Gastrocnemius medialis (tissue), 4 donors: ENCODE results near the gene SLC24A4. TPM values are rescaled to one million over a fixed set of nuclear protein-coding genes. Genes with fewer than 3 reads are reported as not detected.

Experiments used
- ATAC-seq, 2 donors: fragments of 150-250 bp; one replicate each; pipeline ENCODE4 v1.9.1; 2016
- DNase-seq, 2 donors: peaks; one replicate each; pipeline ENCODE4 v3.0.0-alpha.2; 2019
- H3K27ac ChIP-seq, 4 donors: fragments of 200-600 bp; sonication (generic); 1 replicate in 1 of 4; 2 replicates in 3 of 4; pipeline ENCODE4 v1.5.1; 2016 to 2018; ENCODE audit warnings: mild to moderate bottlenecking in 2 of 4, moderate library complexity in 1 of 4
- H3K27me3 ChIP-seq, 3 donors: fragments of 200-600 bp; sonication (generic) in 2 of 3; 1 replicate in 1 of 3; 2 replicates in 2 of 3; pipeline versions ENCODE4 v1.5.1 to v1.6.0; 2016 to 2019; ENCODE audit warnings: mild to moderate bottlenecking in 1 of 3, moderate library complexity in 1 of 3
- H3K36me3 ChIP-seq, 2 donors: fragments of 200-600 bp; sonication (generic) in 1 of 2; one replicate each; pipeline ENCODE4 v1.5.1; 2017 to 2018
- H3K4me1 ChIP-seq, 2 donors: fragments of 200-600 bp; sonication (generic) in 1 of 2; one replicate each; pipeline ENCODE4 v1.5.1; 2016 to 2017; ENCODE audit warnings: mild to moderate bottlenecking in 2 of 2
- H3K4me3 ChIP-seq, 4 donors: fragments of 200-600 bp; sonication (generic) in 3 of 4; 1 replicate in 1 of 4; 2 replicates in 3 of 4; pipeline ENCODE4 v1.5.1; 2016 to 2019; ENCODE audit warnings: mild to moderate bottlenecking in 2 of 4
- H3K9me3 ChIP-seq, 3 donors: fragments of 200-600 bp; sonication (generic) in 2 of 3; 1 replicate in 1 of 3; 2 replicates in 2 of 3; pipeline ENCODE4 v1.5.1; 2016 to 2019
- POLR2A ChIP-seq, 2 donors: fragments of 450-650 bp; IDR thresholded peaks; one replicate each; pipeline ENCODE4 v1.6.1; 2017; ENCODE audit warnings: antibody characterized with exemption in 2 of 2, mild to moderate bottlenecking in 2 of 2, moderate library complexity in 2 of 2
- in situ Hi-C, 4 donors: fragments of 200-750 bp; cut with MboI; loops; one replicate each; pipeline versions ENCODE4 v1.15.0 to v1.8.0; 2017; ENCODE audit warnings: low sequenced_read_pairs in 4 of 4
- intact Hi-C: fragments of 100-400 bp; cut with DNase I; formaldehyde crosslinking; loops from one replicate; pipeline ENCODE4 v1.15.1; 2023; ENCODE audit warnings: low total_unique reads
- total RNA-seq, 4 donors: library from RNA; depleted of rRNA; stranded (reverse); fragments of >200 nt; gene quantifications; one replicate each; pipeline versions ENCODE4 v1.1.0 to v1.2.3, GENCODE V29; 2016
- TF ChIP-seq, protein P1 (sequence below), 5 experiments: fragments of 450-650 bp in 3 of 5; fragments of 200-600 bp in 2 of 5; sonication (generic) in 2 of 5; IDR thresholded peaks in 4 of 5; conservative IDR thresholded peaks in 1 of 5; 1 replicate in 4 of 5; 2 replicates in 1 of 5; pipeline ENCODE4 v1.5.1; 2016 to 2019; ENCODE audit warnings: antibody characterized with exemption in 5 of 5, mild to moderate bottlenecking in 3 of 5, moderate library complexity in 3 of 5

SLC24A4 gene
- total RNA-seq, 4 donors from 2014 or later, result 0.07 to 0.76 (median 0.50) TPM

DNA sequence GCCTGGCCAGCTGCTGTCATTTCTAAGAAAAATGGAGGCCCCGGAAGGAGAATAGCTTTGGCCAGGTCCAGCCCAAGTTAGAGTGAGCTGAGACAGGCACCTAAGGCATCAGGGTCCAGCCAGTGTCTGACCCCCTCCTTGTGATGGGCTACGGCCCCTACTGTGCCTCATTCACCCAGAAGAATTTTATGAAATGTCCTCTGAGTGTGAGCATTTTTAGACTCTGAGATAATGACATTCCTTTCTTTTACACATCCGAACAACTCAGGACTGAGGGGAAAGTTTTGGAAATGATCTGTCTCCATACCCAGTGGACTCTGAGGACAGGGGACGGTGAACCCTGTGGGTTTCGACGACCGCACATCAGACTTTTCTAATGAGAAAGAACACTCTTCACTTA is 50.4 kb downstream of the SLC24A4 start:
- TF ChIP-seq, protein P1, sequence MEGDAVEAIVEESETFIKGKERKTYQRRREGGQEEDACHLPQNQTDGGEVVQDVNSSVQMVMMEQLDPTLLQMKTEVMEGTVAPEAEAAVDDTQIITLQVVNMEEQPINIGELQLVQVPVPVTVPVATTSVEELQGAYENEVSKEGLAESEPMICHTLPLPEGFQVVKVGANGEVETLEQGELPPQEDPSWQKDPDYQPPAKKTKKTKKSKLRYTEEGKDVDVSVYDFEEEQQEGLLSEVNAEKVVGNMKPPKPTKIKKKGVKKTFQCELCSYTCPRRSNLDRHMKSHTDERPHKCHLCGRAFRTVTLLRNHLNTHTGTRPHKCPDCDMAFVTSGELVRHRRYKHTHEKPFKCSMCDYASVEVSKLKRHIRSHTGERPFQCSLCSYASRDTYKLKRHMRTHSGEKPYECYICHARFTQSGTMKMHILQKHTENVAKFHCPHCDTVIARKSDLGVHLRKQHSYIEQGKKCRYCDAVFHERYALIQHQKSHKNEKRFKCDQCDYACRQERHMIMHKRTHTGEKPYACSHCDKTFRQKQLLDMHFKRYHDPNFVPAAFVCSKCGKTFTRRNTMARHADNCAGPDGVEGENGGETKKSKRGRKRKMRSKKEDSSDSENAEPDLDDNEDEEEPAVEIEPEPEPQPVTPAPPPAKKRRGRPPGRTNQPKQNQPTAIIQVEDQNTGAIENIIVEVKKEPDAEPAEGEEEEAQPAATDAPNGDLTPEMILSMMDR (IDR thresholded peaks at IDR 0.05 in 4 of 5, conservative IDR thresholded peaks at IDR 0.05 in 1 of 5), result no peak
- TF ChIP-seq POLR2A (IDR thresholded peaks at IDR 0.05), result no peak
- no peaks in the 10 kb centered on the region for H3K27me3 ChIP-seq
- in situ Hi-C loops, result no loop called here
- ATAC-seq (no peak), DNase-seq (no peak)
- no peaks in the 10 kb centered on the region for H3K36me3 ChIP-seq
- H3K4me3 ChIP-seq, result no peak overlapping the region
- no peak overlapping the region for H3K27ac ChIP-seq
- intact Hi-C loops, result no loop called here
- H3K4me1 ChIP-seq, result no peaks in the 10 kb centered on the region
- no peaks in the 10 kb centered on the region for H3K9me3 ChIP-seq

DNA sequence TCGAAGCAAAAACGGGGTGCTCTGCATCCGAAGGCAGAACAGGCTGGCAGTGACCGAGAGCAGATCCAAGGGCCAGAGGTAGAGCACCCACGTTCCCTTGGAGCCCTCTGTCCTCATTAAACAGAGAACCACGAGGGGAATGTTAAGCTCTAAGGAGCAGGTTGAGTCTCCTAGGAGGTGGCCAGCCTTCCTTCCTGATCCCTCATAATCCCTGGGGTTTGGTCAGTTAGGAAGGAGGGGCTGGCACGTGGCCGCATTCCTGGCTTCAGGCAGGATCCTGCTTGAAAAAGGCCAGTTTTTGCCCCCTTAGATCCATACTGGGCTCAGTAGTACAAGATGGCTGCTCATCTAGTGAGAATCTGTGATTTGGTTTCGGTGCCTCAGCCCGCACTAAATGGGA is 57.2 kb downstream of the SLC24A4 start:
- ATAC-seq (no peak), DNase-seq (no peak)
- Histone ChIP-seq H3K27me3 (no peaks in the 10 kb centered on the region), H3K4me1 (no peaks in the 10 kb centered on the region), H3K27ac (no peak overlapping the region), H3K4me3 (no peak overlapping the region), H3K36me3 (no peaks in the 10 kb centered on the region), H3K9me3 (no peaks in the 10 kb centered on the region)
- in situ Hi-C loops (no loop called here), intact Hi-C loops (no loop called here)
- TF ChIP-seq, protein P1 (IDR thresholded peaks at IDR 0.05 in 4 of 5, conservative IDR thresholded peaks at IDR 0.05 in 1 of 5), result no peak
- no peak for TF ChIP-seq POLR2A (IDR thresholded peaks at IDR 0.05)

DNA sequence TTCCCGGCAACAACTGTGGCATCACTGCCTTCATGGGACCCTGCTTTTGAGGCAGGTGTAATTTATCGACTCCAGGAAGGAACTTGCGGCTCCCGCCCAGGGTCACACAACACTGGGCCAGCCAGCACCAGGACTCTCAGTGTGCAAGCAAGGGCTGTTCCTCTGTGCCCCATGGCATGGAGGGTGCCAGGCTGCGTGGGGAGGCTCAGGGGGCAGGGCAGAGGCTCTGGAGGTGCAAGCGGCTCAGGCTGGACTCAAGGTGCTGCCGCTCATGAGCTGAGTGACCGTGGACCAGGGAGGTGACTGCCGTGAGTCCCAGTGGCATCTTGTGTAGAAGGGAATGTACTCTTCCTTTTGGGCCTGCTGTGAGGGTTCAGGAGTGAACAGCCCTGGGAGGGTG is 57.6 kb downstream of the SLC24A4 start:
- no peak overlapping the region for H3K4me3 ChIP-seq
- no peaks in the 10 kb centered on the region for H3K9me3 ChIP-seq
- H3K36me3 ChIP-seq, result no peaks in the 10 kb centered on the region
- TF ChIP-seq, protein P1 (IDR thresholded peaks at IDR 0.05 in 4 of 5, conservative IDR thresholded peaks at IDR 0.05 in 1 of 5), result no peak
- no peak for TF ChIP-seq POLR2A (IDR thresholded peaks at IDR 0.05)
- no peaks in the 10 kb centered on the region for H3K4me1 ChIP-seq
- intact Hi-C loops (no loop called here), in situ Hi-C loops (no loop called here)
- no peak overlapping the region for H3K27ac ChIP-seq
- DNase-seq (no peak), ATAC-seq (no peak)
- no peaks in the 10 kb centered on the region for H3K27me3 ChIP-seq

DNA sequence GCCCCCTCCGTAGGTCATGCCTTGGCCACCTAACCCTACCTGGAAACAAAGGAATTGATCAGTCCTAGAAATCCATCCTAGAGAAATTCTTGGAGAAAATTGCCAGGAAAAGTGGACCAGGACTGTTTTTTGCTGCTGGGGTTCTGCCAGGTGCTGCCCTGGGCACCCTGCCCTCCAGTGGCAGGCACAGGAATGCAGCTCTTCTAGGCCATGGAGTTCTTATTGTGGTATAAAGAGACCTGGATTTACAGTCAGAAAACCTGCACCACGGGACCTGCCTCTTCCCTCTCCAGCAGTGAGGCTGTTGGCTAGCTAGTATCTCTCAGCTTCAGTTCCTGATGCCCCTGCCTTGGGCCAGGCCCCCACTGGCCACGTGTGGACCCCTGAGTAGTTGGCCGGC is 59.7 kb downstream of the SLC24A4 start:
- Histone ChIP-seq H3K36me3 (no peaks in the 10 kb centered on the region), H3K27ac (no peak overlapping the region), H3K9me3 (no peaks in the 10 kb centered on the region), H3K4me1 (no peaks in the 10 kb centered on the region), H3K27me3 (no peaks in the 10 kb centered on the region), H3K4me3 (no peak overlapping the region)
- in situ Hi-C loops, result no loop called here
- DNase-seq (no peak), ATAC-seq (no peak)
- intact Hi-C loops, result no loop called here
- TF ChIP-seq, protein P1 (IDR thresholded peaks at IDR 0.05 in 4 of 5, conservative IDR thresholded peaks at IDR 0.05 in 1 of 5), result no peak
- TF ChIP-seq POLR2A (IDR thresholded peaks at IDR 0.05), result no peak

DNA sequence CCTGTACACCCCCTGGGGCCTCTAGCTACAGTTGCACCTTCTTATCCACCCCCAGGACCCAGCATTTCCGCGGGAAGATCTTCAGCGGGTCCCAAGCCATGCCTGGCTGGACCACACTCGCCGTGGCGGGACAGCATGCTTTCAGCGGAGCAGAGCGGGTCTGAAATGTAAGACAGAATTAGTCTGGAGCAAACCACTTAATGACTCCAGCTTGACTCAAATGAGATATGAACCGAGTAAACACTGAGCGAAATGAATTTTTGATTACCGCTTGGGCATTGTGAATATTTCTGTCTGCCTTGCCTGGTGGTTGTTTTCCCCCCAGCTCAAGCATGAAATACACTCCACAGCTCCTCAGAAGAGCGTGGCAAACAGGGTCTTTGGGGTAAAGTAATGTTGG is 60.8 kb downstream of the SLC24A4 start:
- no peak overlapping the region for H3K4me3 ChIP-seq
- H3K27ac ChIP-seq, result no peak overlapping the region
- TF ChIP-seq POLR2A (IDR thresholded peaks at IDR 0.05), result no peak
- TF ChIP-seq, protein P1 (IDR thresholded peaks at IDR 0.05 in 4 of 5, conservative IDR thresholded peaks at IDR 0.05 in 1 of 5), result no peak
- in situ Hi-C loops, result no loop called here
- no peaks in the 10 kb centered on the region for H3K36me3 ChIP-seq
- no peaks in the 10 kb centered on the region for H3K9me3 ChIP-seq
- no peaks in the 10 kb centered on the region for H3K4me1 ChIP-seq
- ATAC-seq (no peak), DNase-seq (no peak)
- no peaks in the 10 kb centered on the region for H3K27me3 ChIP-seq
- intact Hi-C loops, result no loop called here
